ENCODE data around the gene ERAS. TPM values are rescaled to one million over a fixed set of nuclear protein-coding genes. Genes with fewer than 3 reads are reported as not detected.

ERAS gene
- total RNA-seq, 5 donors from 2014 or later (not counting 1 experiment from before 2014, with no cell fraction given), result not detected

- ChIA-PET POLR2A (no interaction called here), CTCF (no interaction called here)
- WGBS (ENCODE audit: insufficient coverage), result 88% methylated on average over 7 of the region's 24 CpGs
- Mint-ChIP-seq H3K36me3 (peaks cover 9% of the 10 kb centered on the region), H3K9me3 (no peaks in the 10 kb centered on the region), H3K27ac (no peak overlapping the region), H3K4me3 (no peak overlapping the region), H3K27me3 (peaks cover 33 to 54% of the 10 kb centered on the region in 2 donors), H3K4me1 (peaks cover 11 to 16% (median 15%) of the 10 kb centered on the region in 3 donors)
- ATAC-seq (replicated peaks in 1 of 4) (no peak), DNase-seq (no peak)
- Histone ChIP-seq H3K36me3 (ENCODE audit: control insufficient read depth in 2 of 2, extremely low read depth in 1 of 2, insufficient read depth in 1 of 2, low read length in 1 of 2) (no peaks in the 10 kb centered on the region), H3K27me3 (replicated peaks in 1 of 2; ENCODE audit: control insufficient read depth in 2 of 2, extremely low read depth in 1 of 2, insufficient read depth in 2 of 2, low read length in 1 of 2) (peaks cover 0 to 57% of the 10 kb centered on the region in 2 experiments), H3K27ac (ENCODE audit: low read length) (no peak overlapping the region), H3K4me1 (ENCODE audit: control insufficient read depth in 1 of 2, extremely low read depth in 1 of 2, insufficient read depth in 2 of 2, low read length in 2 of 2) (peaks cover 0 to 17% of the 10 kb centered on the region in 2 experiments), H3K9me3 (no peaks in the 10 kb centered on the region), H3K4me3 (ENCODE audit: control insufficient read depth in 1 of 2, extremely low read depth in 1 of 2, low read length in 1 of 2) (no peak overlapping the region)
These were observed 2.9 kb downstream of the ERAS start for GRCh38 chrX:48829016-48829735.

DNA sequence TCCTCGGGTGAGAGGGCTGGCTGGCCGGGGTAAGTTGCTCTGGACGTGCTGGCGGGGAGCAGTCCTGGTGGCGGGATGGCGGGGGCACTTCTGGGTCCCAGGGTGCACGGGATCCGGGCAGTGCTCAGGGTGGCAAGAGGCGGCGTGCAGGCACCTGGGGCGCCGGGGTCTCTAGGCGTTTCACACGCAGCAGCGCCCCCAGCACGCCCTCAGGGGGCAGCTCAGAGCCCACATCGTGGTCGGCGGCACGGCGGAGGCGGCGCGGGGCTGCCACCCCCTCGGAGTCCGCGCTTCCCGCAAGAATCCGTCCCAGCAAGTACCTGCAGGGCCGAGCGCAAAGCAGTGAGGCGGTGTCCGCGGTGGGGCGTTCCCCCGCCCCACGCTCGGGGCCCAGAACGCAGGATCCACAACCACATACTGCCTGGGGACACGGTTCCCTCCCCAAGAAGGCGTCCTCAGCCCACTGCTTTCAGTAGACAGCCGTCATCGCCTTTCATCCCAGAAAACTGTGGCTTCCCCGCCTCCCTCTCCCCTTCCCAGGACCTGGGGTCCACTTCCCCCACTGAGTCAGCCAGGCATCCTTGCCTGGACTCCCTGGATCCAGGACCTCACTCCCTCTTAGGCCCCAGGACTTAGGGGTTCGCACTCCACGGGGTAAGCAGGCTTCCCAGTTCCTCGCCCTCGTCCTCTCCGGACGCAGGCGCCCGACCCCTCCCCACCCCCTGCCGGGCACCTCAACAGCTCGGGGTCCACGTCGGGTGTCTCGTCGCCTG is 5.0 kb downstream of the ERAS start:
- ChIA-PET CTCF (no interaction called here), POLR2A (no interaction called here)
- Histone ChIP-seq H3K27me3 (replicated peaks in 1 of 2; ENCODE audit: control insufficient read depth in 2 of 2, extremely low read depth in 1 of 2, insufficient read depth in 2 of 2, low read length in 1 of 2) (peaks cover 0 to 59% of the 10 kb centered on the region in 2 experiments), H3K4me1 (ENCODE audit: control insufficient read depth in 1 of 2, extremely low read depth in 1 of 2, insufficient read depth in 2 of 2, low read length in 2 of 2) (peaks cover 0 to 26% of the 10 kb centered on the region in 2 experiments), H3K27ac (ENCODE audit: low read length) (no peak overlapping the region), H3K4me3 (ENCODE audit: control insufficient read depth in 1 of 2, extremely low read depth in 1 of 2, low read length in 1 of 2) (no peak overlapping the region), H3K36me3 (ENCODE audit: control insufficient read depth in 2 of 2, extremely low read depth in 1 of 2, insufficient read depth in 1 of 2, low read length in 1 of 2) (no peaks in the 10 kb centered on the region), H3K9me3 (no peaks in the 10 kb centered on the region)
- Mint-ChIP-seq H3K27ac (no peak overlapping the region), H3K36me3 (no peaks in the 10 kb centered on the region), H3K9me3 (no peaks in the 10 kb centered on the region), H3K4me1 (peaks cover 19 to 25% (median 23%) of the 10 kb centered on the region in 3 donors), H3K27me3 (peaks cover 41 to 46% of the 10 kb centered on the region in 2 donors), H3K4me3 (no peak overlapping the region)
- WGBS (ENCODE audit: insufficient coverage), result 23% methylated on average over 33 of the region's 58 CpGs
- ATAC-seq (replicated peaks in 1 of 4) (no peak), DNase-seq (no peak)

DNA sequence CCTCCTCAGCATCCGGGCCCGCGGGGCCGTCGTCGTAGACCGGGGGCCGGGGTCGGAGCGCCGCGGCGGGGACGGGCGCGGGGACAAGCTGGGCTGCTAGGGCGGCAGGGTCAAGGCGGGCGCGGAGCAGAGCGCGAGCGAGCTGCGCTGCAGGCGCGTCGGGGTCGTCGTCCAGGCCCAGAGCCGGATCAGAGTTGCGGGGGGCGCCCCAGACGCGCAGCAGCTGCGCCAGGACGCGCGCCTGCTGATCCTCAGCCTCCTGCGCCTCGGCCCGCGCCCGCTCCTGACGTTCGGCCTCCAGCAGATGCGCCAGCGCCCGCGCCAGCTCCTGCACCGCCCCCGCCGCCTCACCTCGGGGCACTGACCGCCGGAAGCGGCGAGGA is 5.6 kb downstream of the ERAS start:
- no peaks in the 10 kb centered on the region for H3K36me3 Mint-ChIP-seq
- no peak overlapping the region for H3K4me3 Mint-ChIP-seq
- peaks cover 43 to 48% of the 10 kb centered on the region in 2 donors for H3K27me3 Mint-ChIP-seq
- Histone ChIP-seq H3K27me3 (replicated peaks in 1 of 2; ENCODE audit: control insufficient read depth in 2 of 2, extremely low read depth in 1 of 2, insufficient read depth in 2 of 2, low read length in 1 of 2) (peaks cover 0 to 56% of the 10 kb centered on the region in 2 experiments), H3K36me3 (ENCODE audit: control insufficient read depth in 2 of 2, extremely low read depth in 1 of 2, insufficient read depth in 1 of 2, low read length in 1 of 2) (no peaks in the 10 kb centered on the region), H3K27ac (ENCODE audit: low read length) (no peak overlapping the region), H3K4me3 (ENCODE audit: control insufficient read depth in 1 of 2, extremely low read depth in 1 of 2, low read length in 1 of 2) (no peak overlapping the region), H3K9me3 (no peaks in the 10 kb centered on the region), H3K4me1 (ENCODE audit: control insufficient read depth in 1 of 2, extremely low read depth in 1 of 2, insufficient read depth in 2 of 2, low read length in 2 of 2) (peaks cover 0 to 26% of the 10 kb centered on the region in 2 experiments)
- H3K4me1 Mint-ChIP-seq, result peaks cover 19 to 27% (median 23%) of the 10 kb centered on the region in 3 donors
- no peaks in the 10 kb centered on the region for H3K9me3 Mint-ChIP-seq
- POLR2A ChIA-PET, result no interaction called here
- CTCF ChIA-PET, result no interaction called here
- H3K27ac Mint-ChIP-seq, result no peak overlapping the region
- DNase-seq (no peak), ATAC-seq (replicated peaks in 1 of 4) (no peak)
- WGBS (ENCODE audit: insufficient coverage), result 5% methylated on average over 40 of the region's 57 CpGs

DNA sequence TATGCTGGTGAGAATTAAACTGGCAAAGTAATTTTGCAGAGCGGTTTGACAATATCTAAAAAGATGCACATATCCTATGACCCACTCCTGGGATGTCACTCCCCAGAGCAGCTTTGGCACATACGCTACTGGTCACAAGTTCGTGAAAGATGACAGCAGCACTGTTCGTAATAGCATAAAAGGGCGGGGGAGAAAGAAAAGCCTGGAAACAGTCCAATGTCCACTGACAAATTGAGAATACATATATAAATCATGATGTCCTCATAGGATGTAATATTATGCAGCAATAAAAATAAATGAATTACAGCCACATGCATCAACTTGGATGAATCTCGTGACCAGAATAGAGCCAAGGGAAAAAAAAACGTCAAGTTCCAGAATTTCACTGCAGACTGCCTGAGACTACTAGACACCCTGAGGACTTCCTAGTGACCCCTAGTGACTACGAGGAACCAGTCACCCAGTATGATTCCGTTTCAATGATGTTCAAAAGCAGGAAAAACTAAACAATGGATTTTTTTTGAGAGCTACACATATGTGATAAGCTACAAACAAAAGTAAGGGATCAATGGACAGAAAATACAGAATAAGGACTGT is 7.3 kb downstream of the ERAS start:
- CTCF ChIA-PET, result no interaction called here

GRCh38 chrX:48834383-48834709 is 8.0 kb downstream of the ERAS start:
- Mint-ChIP-seq H3K4me3 (peak overlapping the region; percentile 76 to 83 (median 77)), H3K36me3 (no peaks in the 10 kb centered on the region), H3K4me1 (peaks cover 16 to 22% (median 17%) of the 10 kb centered on the region in 3 donors), H3K27ac (no peak overlapping the region), H3K9me3 (no peaks in the 10 kb centered on the region), H3K27me3 (peaks cover 31 to 34% of the 10 kb centered on the region in 2 donors)
- DNase-seq (peak in 1 of 35 experiments; percentile 18), ATAC-seq (replicated peaks in 1 of 4) (peak in 3 of 4 experiments; percentile 26 to 32 (median 28))
- CTCF ChIA-PET, result no interaction called here
- Histone ChIP-seq H3K9me3 (no peaks in the 10 kb centered on the region), H3K27ac (ENCODE audit: low read length) (no peak overlapping the region), H3K4me3 (ENCODE audit: control insufficient read depth in 1 of 2, extremely low read depth in 1 of 2, low read length in 1 of 2) (no peak overlapping the region), H3K4me1 (ENCODE audit: control insufficient read depth in 1 of 2, extremely low read depth in 1 of 2, insufficient read depth in 2 of 2, low read length in 2 of 2) (peaks cover 0 to 21% of the 10 kb centered on the region in 2 experiments), H3K27me3 (replicated peaks in 1 of 2; ENCODE audit: control insufficient read depth in 2 of 2, extremely low read depth in 1 of 2, insufficient read depth in 2 of 2, low read length in 1 of 2) (peaks cover 0 to 43% of the 10 kb centered on the region in 2 experiments), H3K36me3 (ENCODE audit: control insufficient read depth in 2 of 2, extremely low read depth in 1 of 2, insufficient read depth in 1 of 2, low read length in 1 of 2) (no peaks in the 10 kb centered on the region)
- POLR2A ChIA-PET, result interaction anchor here in 1 of 2 donors (0.7 kb wide), 1 partner anchor 180 kb away, joined by 8 read pairs; no protein-coding TSS in a partner anchor
- WGBS (ENCODE audit: insufficient coverage), result no CpG with 5 or more reads among the region's 7 CpGs

More for the DNA sequence above, 7.3 kb downstream of the ERAS start:
- Mint-ChIP-seq H3K9me3 (no peaks in the 10 kb centered on the region), H3K27ac (no peak overlapping the region), H3K4me1 (peaks cover 16 to 22% (median 17%) of the 10 kb centered on the region in 3 donors), H3K36me3 (no peaks in the 10 kb centered on the region), H3K4me3 (peak overlapping the region; percentile 55 to 77 (median 76)), H3K27me3 (peaks cover 32 to 35% of the 10 kb centered on the region in 2 donors)
- H3K9me3 ChIP-seq, result no peaks in the 10 kb centered on the region
- WGBS (ENCODE audit: insufficient coverage), result no CpG with 5 or more reads among the region's 9 CpGs
- peaks cover 0 to 49% of the 10 kb centered on the region in 2 experiments for H3K27me3 ChIP-seq (replicated peaks in 1 of 2; ENCODE audit: control insufficient read depth in 2 of 2, extremely low read depth in 1 of 2, insufficient read depth in 2 of 2, low read length in 1 of 2)
- no peaks in the 10 kb centered on the region for H3K36me3 ChIP-seq (ENCODE audit: control insufficient read depth in 2 of 2, extremely low read depth in 1 of 2, insufficient read depth in 1 of 2, low read length in 1 of 2)
- H3K4me3 ChIP-seq (ENCODE audit: control insufficient read depth in 1 of 2, extremely low read depth in 1 of 2, low read length in 1 of 2), result no peak overlapping the region
- no peak overlapping the region for H3K27ac ChIP-seq (ENCODE audit: low read length)
- H3K4me1 ChIP-seq (ENCODE audit: control insufficient read depth in 1 of 2, extremely low read depth in 1 of 2, insufficient read depth in 2 of 2, low read length in 2 of 2), result peaks cover 0 to 21% of the 10 kb centered on the region in 2 experiments
- ATAC-seq (replicated peaks in 1 of 4), result no peak
- DNase-seq, result no peak
- POLR2A ChIA-PET, result no interaction called here

Measured in T-cell (primary cell).